IPS DF 4.7 (cell line): Measurements from ENCODE around the gene ARHGAP12.
"Not testable (repeated sequence)": the region's sequence is repeated elsewhere in the genome, so short reads cannot be mapped to it uniquely, and the experiment has no call there.

Experiments
- DNase-seq: peaks from one replicate; pipeline ENCODE4 v3.0.0-alpha.2; 2013; ENCODE audit warnings: low spot score; ENCODE audit errors: extremely low read depth

The ARHGAP12 gene

DNA sequence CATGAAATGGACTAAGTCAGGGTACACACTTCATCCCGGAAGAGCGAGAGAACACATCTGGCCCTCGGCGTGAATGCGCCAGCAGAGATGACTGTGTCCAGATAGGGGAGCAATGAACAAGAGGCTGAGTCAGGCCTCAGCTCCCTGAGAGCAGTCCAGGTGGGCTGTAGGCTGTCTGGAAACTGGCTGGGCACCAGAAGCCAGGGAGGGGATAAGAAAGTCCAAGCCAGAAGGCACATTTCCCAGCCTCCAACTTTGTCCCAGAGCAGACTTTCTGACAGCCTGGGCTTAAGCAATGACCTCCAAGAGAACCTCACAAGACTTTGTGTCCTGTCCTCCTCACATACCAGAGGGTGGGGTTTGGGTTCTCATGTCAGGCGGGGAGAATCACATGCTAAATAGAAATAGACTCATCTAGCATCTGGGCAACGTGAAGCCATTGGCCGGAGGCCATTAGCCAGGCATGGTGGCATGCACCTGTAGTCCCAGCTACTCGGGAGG, 157.2 kb downstream of the ARHGAP12 start:
- DNase-seq = no peak

DNA sequence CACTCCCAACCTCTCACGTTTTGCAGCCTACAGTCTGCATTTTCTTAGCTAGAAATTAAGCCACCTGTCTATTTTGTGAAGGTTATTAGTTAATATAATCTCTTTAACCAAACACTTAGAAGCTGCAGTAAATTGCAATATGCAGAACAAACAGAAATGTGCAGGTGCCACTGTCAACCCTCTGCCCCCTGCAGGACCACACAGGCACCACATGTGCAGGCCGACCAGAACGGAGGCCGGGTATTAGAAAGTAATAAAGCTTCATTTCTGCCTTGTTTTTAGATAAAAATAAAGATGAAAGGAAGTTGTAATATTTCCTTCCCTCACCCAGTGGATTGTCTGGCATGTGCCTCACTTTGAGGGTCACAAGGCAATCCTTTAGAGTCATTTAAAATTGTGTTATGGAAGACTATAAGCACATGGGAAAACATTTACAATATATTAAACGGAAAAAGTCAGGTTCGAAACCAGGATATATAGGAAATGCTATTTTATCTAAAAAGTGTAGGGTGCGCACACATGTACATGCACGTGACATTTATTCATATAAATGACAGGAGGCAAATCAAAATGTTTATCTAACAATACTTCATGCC, 158.2 kb downstream of the ARHGAP12 start:
- no peak for DNase-seq

DNA sequence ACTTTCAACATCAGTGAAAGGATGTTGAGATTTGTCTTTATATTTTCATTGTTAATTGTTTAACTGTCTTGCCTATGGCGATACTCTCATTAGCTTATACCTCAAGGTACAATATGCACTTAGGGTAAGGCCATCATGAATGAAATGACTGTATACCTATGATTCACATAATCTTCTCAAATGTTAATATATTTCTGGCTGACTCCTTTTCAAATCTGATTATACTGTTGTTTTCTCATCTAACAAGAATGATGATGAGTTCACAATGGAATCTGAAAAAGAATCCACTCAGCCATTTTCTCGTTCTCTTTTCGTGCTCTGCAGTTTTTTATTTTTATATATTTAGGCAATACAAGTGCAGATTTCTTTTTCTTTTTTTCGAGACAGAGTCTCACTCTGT, 159.1 kb downstream of the ARHGAP12 start:
- DNase-seq = no peak

DNA sequence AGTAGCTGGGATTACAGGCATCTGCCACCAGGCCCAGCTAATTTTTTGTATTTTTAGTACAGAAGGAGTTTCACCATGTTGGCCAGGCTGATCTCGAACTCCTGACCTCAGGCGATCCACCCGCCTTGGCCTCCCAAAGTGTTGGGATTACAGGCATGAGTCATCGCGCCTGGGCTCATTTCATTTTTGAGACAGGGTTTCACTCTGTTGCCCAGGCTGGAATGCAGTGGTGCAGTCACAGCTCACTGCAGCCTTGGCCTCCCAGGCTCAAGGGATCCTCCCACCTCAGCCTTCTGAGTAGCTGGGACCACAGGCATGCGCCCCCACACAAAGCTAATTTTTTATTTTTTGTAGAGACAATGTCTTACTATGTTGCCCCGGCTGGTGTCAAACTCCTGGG, 159.7 kb downstream of the ARHGAP12 start:
- not testable (repeated sequence) for DNase-seq

DNA sequence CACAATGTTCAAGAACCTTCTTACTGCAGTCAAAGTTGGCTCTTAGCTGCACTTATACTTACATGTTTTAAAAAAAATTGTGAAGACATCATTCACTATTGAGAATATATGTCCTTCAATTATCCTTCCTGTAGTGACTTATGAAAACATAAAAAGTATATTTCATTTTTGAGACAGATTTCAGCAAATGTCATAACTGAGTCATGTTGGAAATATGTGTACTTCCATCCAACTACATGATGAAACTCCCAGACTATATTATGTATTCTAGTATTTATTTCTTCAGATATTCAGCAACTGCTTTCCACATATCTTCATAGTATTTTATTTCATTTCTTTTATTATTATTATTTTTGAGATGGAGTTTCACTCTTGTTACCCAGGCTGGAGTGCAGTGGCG, 160.2 kb downstream of the ARHGAP12 start:
- DNase-seq = no peak

DNA sequence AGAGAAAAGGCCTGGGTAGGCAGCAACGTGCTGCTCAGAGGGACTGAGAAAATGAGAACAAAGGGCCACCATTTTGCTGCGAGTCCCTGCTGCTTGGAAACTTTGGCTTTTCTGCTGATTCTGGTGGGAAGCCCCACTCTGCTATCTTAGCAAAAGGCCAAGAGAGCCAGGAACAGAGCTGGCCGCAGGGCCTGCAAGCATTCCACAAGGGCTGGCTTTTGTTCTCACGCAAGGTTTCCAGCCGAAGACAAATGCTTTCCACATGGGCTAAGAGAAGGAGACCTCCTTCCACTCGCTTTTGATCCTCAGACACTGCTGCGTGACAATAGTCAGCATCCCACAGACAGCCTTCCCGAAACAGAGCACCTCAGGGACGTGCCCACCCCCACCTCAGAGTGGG, 163.1 kb downstream of the ARHGAP12 start:
- DNase-seq = no peak

DNA sequence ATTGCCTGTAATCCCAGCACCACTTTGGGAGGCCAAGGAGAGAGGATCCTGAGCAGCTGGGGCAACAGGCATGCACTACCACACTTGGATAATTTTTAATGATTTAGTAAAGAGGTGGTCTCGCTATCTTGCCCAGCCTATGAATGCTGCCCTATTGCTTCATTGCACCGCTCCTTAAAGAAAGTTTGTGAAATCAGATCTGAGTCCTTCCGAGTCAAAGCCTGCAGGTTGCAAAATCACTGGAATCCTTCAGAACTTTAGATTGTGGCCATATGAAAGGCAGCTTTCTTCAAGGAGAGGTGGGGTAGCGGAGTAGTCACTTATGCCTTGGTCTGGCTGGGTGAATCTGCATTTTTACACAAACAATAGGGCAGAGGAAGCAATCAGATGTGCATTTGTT, 166.3 kb downstream of the ARHGAP12 start:
- DNase-seq = no peak

DNA sequence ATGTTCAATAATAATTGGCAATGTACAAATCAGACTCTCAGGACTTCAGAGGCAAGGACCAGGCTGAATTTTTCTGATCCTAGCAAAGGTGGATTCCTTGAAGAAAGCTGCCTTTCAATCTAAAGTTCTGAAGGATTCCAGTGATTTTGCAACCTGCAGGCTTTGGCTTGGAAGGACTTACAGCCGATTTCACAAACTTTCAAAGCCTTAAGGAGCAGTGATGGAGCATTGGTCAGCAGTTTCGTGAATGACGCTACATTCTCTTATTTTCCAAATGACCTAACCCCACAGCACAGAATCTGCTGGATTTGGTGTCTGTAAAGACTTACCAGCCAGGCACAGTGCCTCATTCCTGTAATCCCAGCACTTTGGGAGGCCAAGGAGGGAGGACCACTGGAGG, 167.5 kb downstream of the ARHGAP12 start:
- no peak for DNase-seq

DNA sequence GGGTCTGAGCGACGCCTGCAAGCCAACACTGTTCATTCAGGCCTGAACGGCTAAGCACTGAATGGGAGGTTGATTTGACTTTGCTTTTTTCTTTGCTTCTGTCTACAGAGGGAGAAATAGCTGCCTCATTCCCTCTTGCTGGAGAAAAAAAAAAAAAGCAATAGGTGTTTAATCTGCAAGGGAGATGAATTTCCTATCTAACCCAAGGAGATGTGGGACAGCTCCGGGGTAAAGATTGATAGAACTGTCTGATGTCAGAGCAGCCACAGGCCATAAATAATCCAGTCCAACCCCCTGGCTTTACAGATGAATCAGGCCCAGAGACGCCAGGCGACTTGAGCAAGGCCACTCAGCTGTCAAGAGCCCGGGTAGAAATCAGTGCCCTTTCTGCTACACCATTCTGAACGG, 168.0 kb downstream of the ARHGAP12 start:
- no peak for DNase-seq

DNA sequence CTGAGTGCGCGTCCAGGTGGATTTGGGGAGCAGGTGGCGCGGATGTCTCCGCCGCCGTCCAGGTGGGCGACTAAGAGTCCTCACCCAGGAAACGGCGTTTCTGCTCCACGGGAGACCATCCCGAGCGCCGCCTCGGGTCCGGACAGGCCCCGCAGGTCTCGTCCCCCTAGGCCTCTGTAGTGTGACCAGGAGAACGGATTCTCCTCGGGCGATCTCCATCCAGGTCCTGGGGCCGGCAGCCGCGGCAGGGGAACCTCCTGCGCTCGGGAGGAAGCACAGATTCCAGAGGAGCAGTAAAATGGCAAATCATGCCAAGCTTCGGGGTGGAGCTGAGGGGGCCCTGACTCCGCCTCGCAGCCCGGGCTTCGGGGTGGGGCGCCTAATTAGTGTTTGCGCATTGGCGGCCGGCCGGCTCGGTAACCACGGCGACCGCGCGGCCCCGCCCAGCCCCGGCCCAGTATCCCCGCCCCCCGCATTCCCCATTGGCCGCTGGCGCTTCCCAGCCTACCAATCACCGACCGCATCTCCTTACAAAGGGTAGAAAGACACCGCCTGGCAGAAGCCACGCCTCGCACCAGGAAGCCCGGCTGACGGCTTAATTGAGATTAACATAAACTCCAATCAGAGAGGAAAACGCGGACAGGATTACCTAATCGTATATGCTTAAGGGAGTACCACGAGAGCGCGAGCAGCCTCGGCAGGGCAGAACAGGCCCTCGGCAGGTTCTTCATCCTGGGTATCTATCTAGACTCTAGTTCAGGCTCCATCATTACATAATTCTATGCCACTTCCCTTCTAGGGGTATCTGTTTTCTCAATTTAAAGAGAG, 168.6 kb downstream of the ARHGAP12 start:
- peak; percentile 83 for DNase-seq

DNA sequence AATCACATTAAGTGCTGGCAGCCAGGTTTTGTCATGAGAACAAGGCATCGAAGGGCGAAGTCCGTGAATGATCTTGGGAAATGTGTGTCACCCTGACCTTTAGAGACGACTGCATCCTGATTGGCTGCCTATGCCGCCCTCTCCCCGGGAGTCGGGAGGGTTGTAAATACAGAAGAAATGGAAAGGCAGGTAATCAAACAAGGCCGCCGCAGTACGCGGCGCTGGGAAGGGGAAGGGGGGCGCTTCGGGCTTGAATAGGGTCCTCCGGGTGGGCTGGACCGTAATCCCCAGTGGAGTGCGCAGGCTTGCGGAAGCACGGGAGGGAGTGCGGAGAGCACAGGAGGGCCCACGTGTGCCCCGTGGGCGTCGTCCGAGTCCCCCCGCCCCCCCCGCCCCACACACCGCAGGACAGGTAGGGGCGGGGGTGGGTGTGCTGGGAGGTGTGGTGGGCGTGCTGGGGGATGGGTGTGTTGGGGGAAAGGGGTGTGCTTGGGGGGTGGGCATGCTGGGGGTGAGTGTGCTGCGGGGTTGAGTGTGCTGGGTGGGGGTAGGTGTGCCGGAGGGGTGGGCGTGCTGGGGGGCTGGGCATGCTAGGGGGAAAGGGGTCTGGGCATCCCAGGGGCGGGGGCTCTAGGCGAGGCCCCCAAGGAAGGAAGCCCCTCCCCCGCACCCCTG, 169.4 kb downstream of the ARHGAP12 start:
- no peak for DNase-seq

DNA sequence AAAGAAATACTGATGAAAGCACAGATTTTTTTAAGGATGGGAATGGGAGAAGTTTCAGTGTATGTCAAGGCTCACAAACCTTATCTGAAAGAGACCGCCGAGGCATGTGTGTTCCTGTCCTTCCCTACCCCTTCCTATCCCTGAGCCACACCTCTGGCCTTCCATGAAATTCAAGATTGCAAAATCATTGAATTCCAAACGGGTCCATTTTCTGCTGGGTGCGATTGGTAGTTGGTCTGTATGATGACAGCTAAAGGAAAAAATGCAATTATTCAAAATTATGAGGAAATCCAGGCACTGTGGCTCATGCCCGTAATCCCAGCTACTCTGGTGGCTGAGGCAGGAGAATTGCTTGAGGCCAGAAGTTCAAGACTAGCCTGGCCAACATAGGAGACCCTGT, 170.1 kb downstream of the ARHGAP12 start:
- no peak for DNase-seq

DNA sequence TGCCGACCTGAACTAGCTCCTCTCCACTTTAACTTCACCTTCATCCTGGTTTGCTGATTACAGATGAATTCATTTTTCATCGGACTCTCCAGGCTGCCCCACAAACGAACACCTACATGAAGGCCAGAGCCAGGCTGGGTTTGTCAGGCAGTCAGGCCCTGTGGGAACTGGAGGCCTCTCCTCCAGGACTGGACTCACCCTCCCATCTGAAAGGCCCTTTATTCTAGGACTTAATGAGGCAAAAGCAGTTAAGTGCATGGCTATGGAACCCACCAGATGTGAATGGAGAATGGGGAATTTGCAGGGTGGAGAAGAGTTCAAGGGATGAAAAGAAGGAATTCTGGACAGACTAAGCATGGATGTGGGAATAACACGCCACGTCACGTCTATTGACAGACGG, 170.8 kb downstream of the ARHGAP12 start:
- no peak for DNase-seq

DNA sequence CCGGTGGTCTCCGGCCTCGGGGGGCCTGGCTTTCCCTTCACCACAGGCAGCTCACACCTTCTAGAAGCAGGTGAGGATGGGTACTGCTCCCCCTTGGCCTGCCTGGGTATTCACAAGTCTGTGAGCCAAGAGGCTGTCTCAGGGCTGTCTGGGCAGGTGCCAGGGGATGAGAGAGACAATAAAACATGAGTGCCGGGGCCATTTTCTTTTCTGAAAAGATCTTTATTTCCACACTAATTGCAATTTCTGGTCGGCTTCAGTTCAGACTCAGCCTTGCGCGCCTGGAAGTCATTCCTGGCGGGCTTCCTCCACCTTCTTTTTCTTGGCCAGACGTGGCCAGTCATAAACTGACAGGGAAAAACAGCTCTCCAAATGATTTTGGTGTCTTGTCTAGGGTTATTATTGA, 171.2 kb downstream of the ARHGAP12 start:
- no peak for DNase-seq

DNA sequence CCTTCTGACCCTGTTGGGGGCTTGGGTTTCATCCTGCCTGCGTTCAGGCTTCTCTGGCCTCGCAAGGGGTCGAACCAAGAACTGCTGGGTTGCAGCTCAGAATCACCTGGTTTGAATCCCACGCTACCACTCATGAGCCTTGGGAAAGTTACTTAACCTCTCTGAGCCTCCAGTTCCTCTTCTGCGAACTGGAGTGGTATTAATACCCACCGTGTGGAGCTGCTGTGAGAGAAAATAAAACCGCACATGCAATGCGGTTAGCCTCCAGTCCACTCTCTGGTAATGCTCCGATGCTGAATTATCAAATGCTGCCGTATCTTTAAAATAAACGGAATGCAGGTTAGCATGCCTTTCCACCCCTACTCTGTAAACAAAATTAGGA, 171.9 kb downstream of the ARHGAP12 start:
- DNase-seq = no peak

DNA sequence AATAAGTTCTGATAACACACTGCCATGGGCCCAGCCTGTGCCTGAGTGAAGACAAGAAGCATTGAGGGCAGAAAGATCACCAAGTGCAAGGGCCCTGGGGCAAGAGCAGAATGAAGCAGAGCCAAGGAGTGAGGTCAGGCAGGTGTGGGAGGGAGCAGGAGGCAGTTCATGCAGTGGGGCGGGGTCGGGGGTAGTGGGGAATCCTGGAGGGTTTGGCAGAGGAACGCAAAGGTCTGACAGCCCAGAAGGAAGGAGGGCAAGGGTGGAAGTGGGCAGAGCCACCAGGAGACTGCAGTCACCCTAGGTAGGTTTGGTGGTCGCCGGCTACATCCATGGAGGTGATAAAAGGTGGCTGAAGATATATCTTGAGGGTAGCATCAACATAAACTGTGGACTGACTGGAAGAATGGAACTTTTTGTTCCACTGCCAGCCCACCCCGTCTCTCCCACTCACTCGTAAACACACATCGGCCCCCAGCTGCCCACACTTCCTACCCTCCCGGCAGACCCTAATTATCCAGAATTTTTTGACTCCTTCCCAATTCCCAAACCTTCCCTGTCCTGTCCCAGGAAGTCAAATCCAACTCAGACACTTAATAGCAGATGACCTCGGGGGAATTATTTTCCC, 172.4 kb downstream of the ARHGAP12 start:
- no peak for DNase-seq
